Activated CD4-positive, alpha-beta T cell treated with anti-CD3 and anti-CD28 coated beads, Interleukin-2, amount 50 U/mL, for 16 hours (primary cell): ENCODE data around the gene CASD1.

Experiments
- DNase-seq: peaks from one replicate; pipeline ENCODE4 v3.0.0-alpha.2; 2020

The CASD1 gene

DNA sequence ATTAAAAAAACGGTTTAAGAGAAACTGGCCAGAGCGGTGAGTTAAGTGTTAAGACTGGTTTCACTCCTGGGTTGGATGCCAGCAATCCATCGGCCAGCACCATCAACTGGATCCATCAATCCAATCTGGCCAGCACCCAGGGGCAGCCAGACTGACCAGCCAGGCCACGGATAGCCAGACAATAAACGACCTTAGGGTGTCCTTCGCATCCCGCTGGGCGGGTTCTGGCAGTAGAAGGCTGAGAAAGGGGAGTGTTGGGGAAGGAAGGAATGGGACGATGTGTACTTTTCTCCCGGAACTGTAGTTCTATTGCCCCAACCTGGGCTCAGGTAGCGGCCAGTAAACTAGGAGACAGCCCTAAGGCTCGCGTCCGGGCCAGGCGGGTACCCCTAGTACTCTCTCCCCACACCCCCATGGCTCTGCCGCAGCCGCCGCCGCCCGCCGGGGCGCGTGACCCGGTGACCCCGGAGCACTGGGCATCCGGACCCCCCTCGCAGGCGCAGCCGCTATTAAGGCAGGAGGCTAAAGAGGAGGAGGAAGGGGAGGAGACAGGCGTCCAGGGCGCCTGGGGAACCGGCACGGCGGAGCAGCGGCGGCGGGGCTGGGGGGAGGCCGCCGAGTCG is at the start of gene CASD1:
CASD1 (plus strand) TSS at position 546 of the 623 bp plus-strand sequence. CDS start 276 bp downstream, outside the sequence.
- peak; percentile 65 for DNase-seq

DNA sequence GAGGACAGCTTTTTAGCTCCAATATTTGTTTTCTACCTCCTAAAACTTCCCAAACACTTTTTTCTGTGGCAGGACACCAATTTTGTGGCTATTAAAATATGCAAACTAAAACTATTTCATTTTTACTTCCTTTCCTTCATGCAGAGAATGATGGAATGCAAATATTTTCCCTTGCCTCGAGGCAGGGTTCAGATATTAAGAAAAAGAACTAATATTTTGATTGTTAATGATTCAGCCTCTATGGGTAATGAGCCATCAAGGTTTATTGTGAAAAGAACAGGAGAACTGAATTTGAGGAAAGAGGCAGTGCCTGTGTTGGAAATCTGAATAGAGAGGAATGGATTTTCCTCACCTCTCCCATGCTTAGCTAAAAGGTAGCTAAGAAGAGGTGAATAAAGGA is 43.1 kb upstream of the CASD1 start:
- no peak for DNase-seq

DNA sequence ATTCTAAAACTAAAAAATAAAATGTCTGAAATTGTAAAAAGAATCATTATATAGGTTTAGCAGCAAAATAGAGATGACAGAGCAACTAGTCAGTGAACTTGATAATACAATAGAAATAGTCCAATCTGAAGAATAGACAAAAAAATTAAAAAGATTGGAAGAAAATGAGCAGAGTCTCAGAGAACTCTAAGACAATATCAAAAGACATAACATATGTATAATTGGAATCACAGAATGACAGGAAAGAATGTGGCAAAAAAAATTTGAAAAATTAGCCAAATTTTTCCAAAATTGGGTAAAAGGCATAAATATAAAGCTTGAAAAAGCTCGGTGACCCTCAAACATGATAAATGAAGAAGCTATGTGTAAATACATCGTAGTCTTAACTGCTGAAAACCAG is 38.0 kb upstream of the CASD1 start:
- DNase-seq = no peak

DNA sequence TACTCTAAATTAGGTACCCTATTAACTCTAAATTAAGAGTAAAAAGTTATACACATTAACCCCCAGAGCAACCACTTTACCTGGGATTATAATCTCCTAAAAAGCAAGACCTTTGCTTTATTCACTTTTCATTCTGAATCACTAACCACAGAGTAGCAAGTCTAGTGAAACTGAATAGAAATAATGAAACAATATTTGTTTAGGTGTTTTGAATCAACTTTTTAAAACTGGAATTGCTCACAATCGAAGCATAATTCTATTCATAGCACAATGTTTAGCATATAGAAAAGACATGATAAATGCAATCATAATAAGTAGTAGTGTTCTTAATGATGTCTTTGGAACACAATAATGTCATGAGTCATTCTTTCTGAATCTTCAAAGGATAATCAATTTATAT is 37.0 kb upstream of the CASD1 start:
- DNase-seq = peak; percentile 39

GRCh38 chr7:94476251-94476840 is 33.3 kb upstream of the CASD1 start:
- no peak for DNase-seq

DNA sequence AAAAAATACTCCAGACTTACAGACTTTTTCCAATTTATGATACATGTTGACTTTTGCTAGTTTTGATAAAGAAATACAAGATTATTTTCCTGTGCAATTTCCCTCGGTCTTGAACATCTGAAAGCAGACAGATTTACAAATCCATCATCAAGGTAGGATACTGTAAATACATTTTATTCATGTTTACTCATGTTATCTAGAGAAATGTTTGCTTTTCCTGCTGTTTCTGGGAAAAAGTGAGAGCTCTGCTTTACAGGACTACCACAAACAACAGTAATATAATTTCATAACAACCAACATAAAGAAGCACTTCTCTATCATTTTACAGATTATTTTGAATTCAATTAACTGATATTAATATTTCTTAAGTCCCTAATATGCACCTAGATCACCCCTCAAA is 31.7 kb upstream of the CASD1 start:
- DNase-seq = no peak

GRCh38 chr7:94478648-94479214 is 30.9 kb upstream of the CASD1 start:
- no peak for DNase-seq

- no peak for DNase-seq
These were observed 28.3 kb upstream of the CASD1 start for GRCh38 chr7:94481279-94481678.

DNA sequence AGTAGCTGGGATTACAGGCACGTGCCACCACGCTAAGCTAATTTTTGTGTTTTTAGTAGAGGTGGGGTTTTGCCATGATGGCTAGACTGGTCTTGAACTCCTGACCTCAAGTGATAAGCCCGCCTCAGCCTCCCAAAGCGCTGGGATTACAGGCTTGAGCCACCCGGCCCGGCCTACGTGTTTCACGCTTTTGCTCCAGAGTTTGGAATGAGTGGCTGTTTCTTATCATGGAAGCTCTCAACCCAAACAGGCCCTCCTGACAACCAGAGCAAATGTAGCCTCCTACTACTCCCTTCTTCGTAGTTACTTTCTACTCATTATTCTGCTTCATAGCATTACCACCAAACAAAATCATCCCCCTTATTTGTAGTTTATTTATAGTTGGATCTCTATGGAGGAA is 26.8 kb upstream of the CASD1 start:
- no peak for DNase-seq

GRCh38 chr7:94483843-94484242 is 25.8 kb upstream of the CASD1 start:
- DNase-seq = no peak

DNA sequence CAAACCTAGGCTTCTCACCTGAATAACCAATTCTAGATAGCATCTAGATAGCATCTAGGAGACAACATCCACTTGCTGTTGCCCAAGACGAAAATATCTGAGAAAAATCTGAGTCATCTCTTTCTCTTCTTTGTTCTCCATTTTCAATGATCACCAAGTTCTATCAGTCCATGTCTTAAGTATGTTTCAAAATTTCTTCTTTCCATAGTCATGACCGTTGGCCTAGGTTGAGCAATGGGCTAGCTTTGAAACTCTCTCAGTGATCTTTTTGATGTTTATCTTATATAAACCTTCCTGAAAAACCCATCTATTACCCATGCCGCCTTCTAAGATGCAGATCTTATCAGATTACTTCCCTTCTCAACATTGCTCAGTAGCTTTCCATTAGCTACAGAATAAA is 23.4 kb upstream of the CASD1 start:
- no peak for DNase-seq

GRCh38 chr7:94491410-94491809 is 18.2 kb upstream of the CASD1 start:
- no peak for DNase-seq

GRCh38 chr7:94492601-94493000 is 17.0 kb upstream of the CASD1 start:
- peak; percentile 52 for DNase-seq

GRCh38 chr7:94497874-94498670 is 11.5 kb upstream of the CASD1 start:
- no peak for DNase-seq

- no peak for DNase-seq
These were observed 10.7 kb upstream of the CASD1 start for GRCh38 chr7:94498918-94499317.

- no peak for DNase-seq
These were observed 2.1 kb upstream of the CASD1 start for GRCh38 chr7:94507462-94507861.

- DNase-seq = no peak
These were observed 1.6 kb upstream of the CASD1 start for GRCh38 chr7:94507962-94508361.

DNA sequence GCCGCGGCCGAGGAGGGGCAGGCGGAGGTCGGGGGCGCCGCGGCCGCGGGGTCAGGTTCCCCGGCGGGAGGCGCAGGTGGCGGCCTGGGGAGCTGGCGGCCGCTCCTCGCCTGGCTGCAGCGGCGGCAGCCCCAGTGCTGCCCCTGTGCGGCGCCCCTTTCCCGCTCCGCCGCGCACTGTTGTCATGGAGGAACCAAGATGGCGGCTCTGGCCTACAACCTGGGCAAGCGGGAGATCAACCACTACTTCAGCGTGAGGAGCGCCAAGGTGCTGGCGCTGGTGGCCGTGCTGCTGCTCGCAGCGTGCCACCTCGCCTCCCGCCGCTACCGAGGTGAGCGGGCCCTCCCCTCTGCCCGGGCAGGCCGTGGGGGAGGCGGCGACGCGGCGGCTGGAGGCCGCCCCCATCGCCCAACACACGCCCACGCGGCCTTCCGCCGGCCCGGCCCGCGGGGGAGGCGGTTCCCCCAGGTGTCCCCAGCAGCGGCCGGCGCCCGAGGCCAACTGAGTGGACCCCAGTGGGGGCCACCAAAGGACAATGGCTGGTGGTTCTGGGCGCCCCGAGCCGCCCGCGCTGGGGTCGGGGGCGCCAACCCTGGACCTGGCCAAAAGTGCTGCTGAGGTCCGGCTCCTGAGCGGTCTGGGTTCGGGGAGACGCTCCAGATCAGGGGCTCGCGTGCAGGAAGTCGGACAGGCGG is 425 bp downstream of the CASD1 start:
- peak; percentile 68 for DNase-seq

DNA sequence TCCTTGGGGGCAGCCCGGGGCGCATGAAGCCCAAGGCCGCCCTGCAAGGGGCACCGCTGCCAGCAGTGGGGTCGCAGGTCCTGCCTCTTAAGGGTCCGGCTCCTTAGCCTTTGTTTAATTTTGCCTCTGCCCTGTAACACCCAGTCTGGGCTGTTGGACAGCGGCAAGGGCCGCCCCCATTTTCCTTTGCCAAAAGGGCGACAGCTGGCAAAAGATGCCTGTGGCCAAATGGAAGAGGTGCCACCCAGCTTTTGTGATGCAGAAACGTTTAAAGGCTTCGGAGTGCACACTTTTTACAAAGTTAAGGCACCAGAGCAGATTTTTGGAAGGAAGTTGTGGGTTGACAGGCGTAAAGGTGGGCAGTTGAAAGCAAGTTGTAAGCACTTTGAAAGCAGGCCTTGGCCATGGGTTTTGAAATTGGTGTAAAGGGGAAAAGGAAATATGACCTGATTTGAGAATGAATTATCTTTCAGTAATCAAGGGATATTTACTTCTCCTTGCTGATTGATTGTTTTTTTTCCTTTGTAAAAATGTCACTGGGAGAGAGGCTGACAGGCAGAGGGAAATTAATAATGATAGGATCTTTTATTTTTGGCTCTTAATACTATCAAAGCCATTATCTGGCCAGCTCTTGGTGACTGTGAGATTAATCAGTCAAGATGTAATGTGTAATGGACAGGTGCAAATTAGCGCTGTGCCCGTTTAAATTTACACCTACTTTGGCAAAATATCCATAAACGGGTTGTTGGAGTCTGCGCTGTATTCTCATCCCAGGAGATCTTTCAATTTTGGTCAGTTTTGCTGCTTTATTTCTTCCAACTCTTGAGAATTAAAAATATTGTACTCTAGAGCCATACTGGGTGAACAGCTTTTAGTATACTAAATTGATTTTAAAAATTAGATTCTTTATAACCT is 1.2 kb downstream of the CASD1 start:
- peak; percentile 53 for DNase-seq

DNA sequence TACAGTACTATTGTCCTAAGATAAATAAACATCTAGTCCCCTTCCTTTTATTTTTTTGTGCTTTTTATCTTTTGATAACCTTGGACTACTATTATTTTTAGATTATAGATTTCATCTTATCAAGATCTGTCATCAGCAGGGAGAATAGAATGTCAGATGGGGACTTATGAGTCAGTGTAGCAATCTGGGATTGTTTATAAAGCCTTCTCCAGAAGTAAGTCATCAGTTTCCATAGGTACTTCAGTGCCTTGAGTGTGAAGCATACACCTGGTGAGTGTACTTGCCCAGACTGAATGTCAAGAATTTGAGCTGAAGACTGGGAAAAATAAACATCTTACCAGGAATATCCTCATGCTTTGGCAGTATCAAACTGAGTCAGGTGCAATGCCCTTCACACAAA is 2.1 kb downstream of the CASD1 start:
- peak; percentile 19 for DNase-seq

- no peak for DNase-seq
These were observed 3.3 kb downstream of the CASD1 start for GRCh38 chr7:94512735-94513564.
